Brain pericyte (primary cell): ENCODE results near the gene SCO1.
"Not testable (repeated sequence)": the region's sequence is repeated elsewhere in the genome, so short reads cannot be mapped to it uniquely, and the experiment has no call there.

ENCODE experiments used
- DNase-seq: peaks from one replicate; pipeline ENCODE4 v3.0.0-alpha.2; 2012; ENCODE audit warnings: low read depth, low spot score

SCO1 gene

GRCh38 chr17:10697092-10698081, at the start of gene SCO1, which contains the start of gene ADPRM:
Gene SCO1 (minus strand): TSS chr17:10697533. CDS start chr17:10697507, 26 bp downstream.
Gene ADPRM (plus strand): TSS chr17:10697594. CDS start chr17:10704927, 7,333 bp downstream.
- DNase-seq = peak; percentile 69

GRCh38 chr17:10745231-10745630, 47.9 kb upstream of the SCO1 start:
- no peak for DNase-seq

- DNase-seq = no peak
Observed at GRCh38 chr17:10744501-10745000, 47.2 kb upstream of the SCO1 start.

GRCh38 chr17:10743316-10744009, 46.1 kb upstream of the SCO1 start:
- no peak for DNase-seq

GRCh38 chr17:10742431-10742830, 45.1 kb upstream of the SCO1 start:
- no peak for DNase-seq

- no peak for DNase-seq
Observed at GRCh38 chr17:10741416-10742135, 44.2 kb upstream of the SCO1 start.

GRCh38 chr17:10739386-10739785, 42.1 kb upstream of the SCO1 start:
- no peak for DNase-seq

GRCh38 chr17:10738521-10739258, 41.4 kb upstream of the SCO1 start:
- DNase-seq = no peak

GRCh38 chr17:10737736-10738135, 40.4 kb upstream of the SCO1 start:
- DNase-seq = no peak

GRCh38 chr17:10737168-10737622, 39.9 kb upstream of the SCO1 start:
- no peak for DNase-seq

- no peak for DNase-seq
Observed at GRCh38 chr17:10735821-10736220, 38.5 kb upstream of the SCO1 start.

GRCh38 chr17:10735251-10735650, 37.9 kb upstream of the SCO1 start:
- no peak for DNase-seq

GRCh38 chr17:10733666-10734065, 36.3 kb upstream of the SCO1 start:
- DNase-seq = no peak

- not testable (repeated sequence) for DNase-seq
Observed at GRCh38 chr17:10732121-10732520, 34.8 kb upstream of the SCO1 start.

GRCh38 chr17:10731408-10731879, 34.1 kb upstream of the SCO1 start:
- DNase-seq = no peak

GRCh38 chr17:10730247-10730646, 32.9 kb upstream of the SCO1 start:
- DNase-seq = not testable (repeated sequence)

- DNase-seq = no peak
Observed at GRCh38 chr17:10729334-10730193, 32.2 kb upstream of the SCO1 start, which contains the start of gene TMEM220. Gene TMEM220 (minus strand): TSS chr17:10730023. CDS start chr17:10729851, 172 bp downstream.

- no peak for DNase-seq
Observed at GRCh38 chr17:10728331-10728892, 31.1 kb upstream of the SCO1 start.

- no peak for DNase-seq
Observed at GRCh38 chr17:10727192-10727591, 29.9 kb upstream of the SCO1 start.
